Large intestine (tissue), 3 donors: Measurements from ENCODE around the gene UBAP2L. TPM values are rescaled to one million over a fixed set of nuclear protein-coding genes. Genes with fewer than 3 reads are reported as not detected.
A peak's percentile ranks its signal among the peaks of the same experiment; 100 is the strongest.
"Not testable (repeated sequence)": the region's sequence is repeated elsewhere in the genome, so short reads cannot be mapped to it uniquely, and the experiment has no call there.

ENCODE experiments used
- DNase-seq, 2 donors: peaks; one replicate each; pipeline versions ENCODE4 v3.0.0 to v3.0.0-alpha.2; 2013
- H3K27ac ChIP-seq: one replicate; pipeline ENCODE4 v1.5.1; 2013; ENCODE audit warnings: low read length
- H3K27me3 ChIP-seq: 2 replicates; pipeline ENCODE4 v1.6.1; 2013; ENCODE audit warnings: low read length; ENCODE audit not compliant: control insufficient read depth, insufficient read depth
- H3K36me3 ChIP-seq: 2 replicates; pipeline ENCODE4 v1.6.1; 2013; ENCODE audit warnings: low read length; ENCODE audit not compliant: control insufficient read depth, insufficient read depth
- H3K4me1 ChIP-seq: one replicate; pipeline ENCODE4 v1.6.1; 2013; ENCODE audit warnings: low read length; ENCODE audit not compliant: control insufficient read depth, insufficient read depth
- H3K4me3 ChIP-seq: one replicate; pipeline ENCODE4 v1.5.1; 2013; ENCODE audit warnings: low read length
- H3K9me3 ChIP-seq: one replicate; pipeline ENCODE4 v1.6.1; 2013; ENCODE audit warnings: mild to moderate bottlenecking, low read depth, low read length, moderate library complexity; ENCODE audit not compliant: control insufficient read depth
- WGBS: methylation state at CpG from one replicate; pipeline ENCODE4 v1.1.5; 2013; ENCODE audit warnings: low lambda C conversion rate; ENCODE audit not compliant: insufficient coverage; 5-methylcytosine and 5-hydroxymethylcytosine counted together
- polyA plus RNA-seq: library from polyadenylated mRNA; unstranded; fragments of 120-200 nt; gene quantifications from one replicate; pipeline ENCODE4 v1.2.1, GENCODE V29; 2013

The UBAP2L gene
- polyA plus RNA-seq, 1 donor = 143 TPM

- no peak overlapping the region for H3K4me3 ChIP-seq
- no peak overlapping the region for H3K27ac ChIP-seq
- H3K9me3 ChIP-seq = no peaks in the 10 kb centered on the region
- DNase-seq = no peak
- WGBS = no CpG with 5 or more reads among the region's 1 CpG
- H3K27me3 ChIP-seq = no peaks in the 10 kb centered on the region
- H3K4me1 ChIP-seq = peaks cover 15% of the 10 kb centered on the region
- peaks cover 33% of the 10 kb centered on the region for H3K36me3 ChIP-seq
Measured at GRCh38 chr1:154222518-154222917, 1.8 kb downstream of the UBAP2L start.

- H3K9me3 ChIP-seq = no peaks in the 10 kb centered on the region
- peaks cover 33% of the 10 kb centered on the region for H3K36me3 ChIP-seq
- no peaks in the 10 kb centered on the region for H3K27me3 ChIP-seq
- 71% methylated on average over 1 of the region's 1 CpG for WGBS
- DNase-seq = peak in 1 of 2 donors; percentile 16
- peaks cover 15% of the 10 kb centered on the region for H3K4me1 ChIP-seq
- H3K27ac ChIP-seq = no peak overlapping the region
- H3K4me3 ChIP-seq = no peak overlapping the region
Measured at GRCh38 chr1:154222918-154223317, 2.2 kb downstream of the UBAP2L start.

GRCh38 chr1:154223621-154224020, 2.9 kb downstream of the UBAP2L start:
- Histone ChIP-seq H3K9me3 (no peaks in the 10 kb centered on the region), H3K4me3 (no peak overlapping the region), H3K27me3 (no peaks in the 10 kb centered on the region), H3K27ac (no peak overlapping the region), H3K4me1 (peaks cover 12% of the 10 kb centered on the region), H3K36me3 (peaks cover 31% of the 10 kb centered on the region)
- no peak for DNase-seq
- WGBS = no CpG with 5 or more reads among the region's 2 CpGs

GRCh38 chr1:154225370-154225769, 4.6 kb downstream of the UBAP2L start:
- peaks cover 42% of the 10 kb centered on the region for H3K36me3 ChIP-seq
- peaks cover 8% of the 10 kb centered on the region for H3K4me1 ChIP-seq
- no peaks in the 10 kb centered on the region for H3K27me3 ChIP-seq
- no peak overlapping the region for H3K4me3 ChIP-seq
- no peak overlapping the region for H3K27ac ChIP-seq
- no peaks in the 10 kb centered on the region for H3K9me3 ChIP-seq
- 100% methylated on average over 1 of the region's 2 CpGs for WGBS
- no peak for DNase-seq

- H3K36me3 ChIP-seq = peaks cover 76% of the 10 kb centered on the region
- WGBS = no CpG with 5 or more reads among the region's 3 CpGs
Measured at GRCh38 chr1:154231112-154231511, 10.4 kb downstream of the UBAP2L start.

GRCh38 chr1:154233127-154233526, 12.4 kb downstream of the UBAP2L start:
- not testable (repeated sequence) for DNase-seq, H3K9me3 ChIP-seq, H3K27ac ChIP-seq, H3K4me1 ChIP-seq, H3K27me3 ChIP-seq, H3K4me3 ChIP-seq
- H3K36me3 ChIP-seq = peaks cover 77% of the 10 kb centered on the region
- WGBS = no CpG with 5 or more reads among the region's 12 CpGs

More at GRCh38 chr1:154231112-154231511, 10.4 kb downstream of the UBAP2L start:
- not testable (repeated sequence) for DNase-seq, H3K4me1 ChIP-seq, H3K4me3 ChIP-seq, H3K9me3 ChIP-seq, H3K27me3 ChIP-seq, H3K27ac ChIP-seq

GRCh38 chr1:154236855-154237254, 16.1 kb downstream of the UBAP2L start:
- Histone ChIP-seq H3K4me3 (no peak overlapping the region), H3K27me3 (no peaks in the 10 kb centered on the region), H3K27ac (no peak overlapping the region), H3K4me1 (peaks cover 3% of the 10 kb centered on the region), H3K9me3 (no peaks in the 10 kb centered on the region), H3K36me3 (peaks cover 76% of the 10 kb centered on the region)
- DNase-seq = no peak
- WGBS = 59% methylated on average over 3 of the region's 4 CpGs

GRCh38 chr1:154237435-154237834, 16.7 kb downstream of the UBAP2L start:
- peaks cover 80% of the 10 kb centered on the region for H3K36me3 ChIP-seq
- no peaks in the 10 kb centered on the region for H3K27me3 ChIP-seq
- no peaks in the 10 kb centered on the region for H3K9me3 ChIP-seq
- WGBS = no CpG with 5 or more reads among the region's 2 CpGs
- DNase-seq = no peak
- H3K4me1 ChIP-seq = peaks cover 3% of the 10 kb centered on the region
- H3K4me3 ChIP-seq = no peak overlapping the region
- H3K27ac ChIP-seq = no peak overlapping the region

GRCh38 chr1:154237880-154238506, 17.2 kb downstream of the UBAP2L start:
- no peak overlapping the region for H3K27ac ChIP-seq
- peaks cover 81% of the 10 kb centered on the region for H3K36me3 ChIP-seq
- H3K4me1 ChIP-seq = peaks cover 3% of the 10 kb centered on the region
- H3K9me3 ChIP-seq = no peaks in the 10 kb centered on the region
- no peak for DNase-seq
- no peaks in the 10 kb centered on the region for H3K27me3 ChIP-seq
- H3K4me3 ChIP-seq = no peak overlapping the region
- 80% methylated on average over 1 of the region's 6 CpGs for WGBS

GRCh38 chr1:154239491-154239890, 18.7 kb downstream of the UBAP2L start:
- Histone ChIP-seq H3K9me3 (no peaks in the 10 kb centered on the region), H3K27me3 (no peaks in the 10 kb centered on the region), H3K4me3 (no peak overlapping the region), H3K27ac (no peak overlapping the region), H3K36me3 (peaks cover 86% of the 10 kb centered on the region), H3K4me1 (peaks cover 3% of the 10 kb centered on the region)
- no peak for DNase-seq
- WGBS = 100% methylated on average over 3 of the region's 3 CpGs

- DNase-seq = no peak
- H3K27ac ChIP-seq = no peak overlapping the region
- 83% methylated on average over 1 of the region's 3 CpGs for WGBS
- H3K4me1 ChIP-seq = peaks cover 3% of the 10 kb centered on the region
- H3K4me3 ChIP-seq = no peak overlapping the region
- H3K9me3 ChIP-seq = no peaks in the 10 kb centered on the region
- no peaks in the 10 kb centered on the region for H3K27me3 ChIP-seq
- peaks cover 87% of the 10 kb centered on the region for H3K36me3 ChIP-seq
Measured at GRCh38 chr1:154240294-154240833, 19.6 kb downstream of the UBAP2L start.
